8988T (cell line): ENCODE measurements around the gene IREB2.

Experiments used
- DNase-seq: peaks from one replicate; pipeline ENCODE4 v3.0.0; 2011

Gene IREB2

GRCh38 chr15:78406016-78406585 lies 31.9 kb upstream of the IREB2 start:
- no peak for DNase-seq

DNA sequence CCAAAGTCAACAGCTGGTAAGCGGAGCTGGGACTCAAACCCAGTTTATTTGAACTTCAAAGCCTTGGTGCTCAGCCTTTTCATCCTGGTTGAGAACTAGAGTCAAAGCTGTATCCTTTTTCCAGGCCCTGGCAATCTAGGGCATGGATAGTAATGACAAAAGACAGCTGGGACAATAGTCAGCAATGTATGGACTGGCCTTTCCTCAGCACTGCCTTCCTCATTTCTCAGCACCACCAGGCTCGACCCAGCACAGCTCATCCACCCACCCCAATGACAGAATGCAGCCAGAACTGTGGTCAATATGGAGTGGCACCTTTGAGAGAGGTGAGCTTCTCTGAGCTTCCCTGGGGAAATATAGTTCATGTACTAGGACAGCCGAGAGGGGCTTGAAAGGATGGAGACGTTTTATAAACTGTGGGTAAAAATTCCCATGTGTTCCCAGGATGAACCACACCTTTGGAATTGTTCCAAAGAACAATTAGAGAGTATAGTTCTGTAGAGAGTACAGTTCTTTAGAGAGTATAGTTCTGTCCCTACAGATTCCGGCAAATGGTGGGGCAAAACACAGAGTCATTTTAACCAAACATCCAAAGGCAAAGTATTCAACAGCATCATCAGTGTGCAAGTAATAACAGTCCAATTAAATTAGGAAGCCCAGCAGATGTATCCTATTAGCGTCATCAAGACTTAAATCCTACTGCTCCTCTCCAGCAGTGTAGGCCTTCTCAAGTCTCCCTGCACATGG lies 30.2 kb upstream of the IREB2 start:
- no peak for DNase-seq

- no peak for DNase-seq
Measured at GRCh38 chr15:78408355-78408640, 29.7 kb upstream of the IREB2 start.

DNA sequence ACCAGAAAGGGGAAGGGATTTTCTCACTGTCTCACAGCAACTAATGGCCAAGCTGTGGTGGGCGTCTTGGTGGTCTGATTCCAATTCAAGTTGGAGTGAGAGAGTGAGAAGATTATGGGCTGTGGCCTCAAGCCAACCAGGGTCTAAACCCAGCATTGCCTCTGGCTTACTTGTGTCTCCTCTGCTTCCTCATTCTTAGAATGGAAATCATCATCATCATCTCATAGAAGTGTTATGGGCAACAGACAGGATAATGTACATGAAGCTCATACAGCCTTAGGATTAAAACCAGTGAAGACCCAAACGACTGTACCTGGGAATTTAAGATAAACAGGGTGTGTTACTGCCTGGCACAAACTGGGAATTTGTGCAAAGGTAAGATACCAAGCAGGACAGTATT lies 29.1 kb upstream of the IREB2 start:
- DNase-seq, result no peak

- DNase-seq, result no peak
Measured at GRCh38 chr15:78411061-78411460, 27.0 kb upstream of the IREB2 start.

DNA sequence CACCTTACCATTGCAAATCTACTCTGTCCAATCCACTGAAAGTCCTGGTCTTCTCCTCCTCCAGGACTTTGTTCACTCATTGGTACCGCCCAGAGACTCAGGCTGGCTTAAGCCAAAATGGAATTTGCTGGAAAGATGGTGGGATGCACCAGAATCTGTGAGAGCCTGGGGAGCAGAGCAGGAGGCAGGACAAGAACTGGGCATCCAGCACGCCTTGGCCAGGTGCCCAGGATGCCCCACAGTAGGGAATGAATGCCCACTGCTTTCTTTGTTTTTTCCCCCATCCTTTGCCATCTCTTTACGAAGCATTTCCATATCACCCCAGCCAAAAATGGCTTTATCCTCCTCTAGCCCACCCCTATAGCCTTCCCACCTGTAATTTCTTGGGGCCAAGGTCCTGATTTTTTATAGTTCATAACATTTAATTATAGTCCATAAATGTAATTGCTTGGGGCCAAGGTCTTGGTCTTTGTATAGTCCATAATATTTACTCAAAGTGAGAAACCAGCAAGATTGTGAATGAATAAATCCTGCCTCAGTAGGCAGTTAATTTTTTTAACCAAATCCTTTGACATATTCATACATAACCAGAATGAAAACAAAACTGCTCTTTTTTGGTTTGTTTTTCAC lies 23.3 kb upstream of the IREB2 start:
- no peak for DNase-seq

- no peak for DNase-seq
Measured at GRCh38 chr15:78415284-78415683, 22.7 kb upstream of the IREB2 start.

DNA sequence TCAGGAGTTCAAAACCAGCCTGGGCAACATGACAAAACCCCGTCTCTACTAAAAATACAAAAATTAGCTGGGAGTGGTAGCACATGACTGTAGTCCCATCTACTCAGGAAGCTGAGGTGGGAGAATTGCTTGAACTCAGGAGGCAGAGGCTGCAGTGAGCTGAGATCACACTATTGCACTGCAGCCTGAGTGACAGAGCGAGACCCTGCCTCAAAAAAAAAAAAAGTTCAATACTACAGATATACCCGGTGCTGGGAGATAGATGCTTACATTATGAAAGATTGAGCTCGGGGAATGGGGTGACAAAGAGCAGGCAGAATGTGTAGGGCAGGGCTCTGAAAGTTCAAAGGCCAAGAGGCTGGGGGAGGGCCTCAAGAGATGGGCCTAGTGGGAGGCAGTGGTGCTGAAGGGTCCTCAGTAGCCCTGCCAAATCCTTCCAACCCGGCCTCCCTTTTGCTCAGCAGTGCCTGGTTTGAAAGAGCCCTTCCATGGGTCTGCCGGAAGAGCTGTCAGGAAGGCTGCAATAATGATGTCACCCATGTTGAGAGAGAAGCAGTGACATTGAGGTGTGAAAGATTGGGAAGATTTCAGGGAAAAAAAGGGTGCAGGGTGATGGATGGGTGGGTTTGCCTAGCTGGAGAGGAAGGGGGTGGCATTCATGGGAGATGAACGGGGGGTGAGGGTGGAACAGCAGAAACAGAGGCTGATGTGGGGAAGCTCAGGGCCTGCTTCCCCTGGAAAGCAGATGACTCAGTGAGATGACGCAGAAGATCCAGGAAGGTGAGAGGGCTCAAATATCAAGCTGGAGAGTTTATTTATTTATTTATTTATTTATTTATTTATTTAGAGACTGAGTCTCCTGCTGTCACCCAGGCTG lies 20.0 kb upstream of the IREB2 start:
- DNase-seq, result no peak

GRCh38 chr15:78418686-78419085 lies 19.3 kb upstream of the IREB2 start:
- no peak for DNase-seq

- DNase-seq, result no peak
Measured at GRCh38 chr15:78419367-78419766, 18.6 kb upstream of the IREB2 start.

DNA sequence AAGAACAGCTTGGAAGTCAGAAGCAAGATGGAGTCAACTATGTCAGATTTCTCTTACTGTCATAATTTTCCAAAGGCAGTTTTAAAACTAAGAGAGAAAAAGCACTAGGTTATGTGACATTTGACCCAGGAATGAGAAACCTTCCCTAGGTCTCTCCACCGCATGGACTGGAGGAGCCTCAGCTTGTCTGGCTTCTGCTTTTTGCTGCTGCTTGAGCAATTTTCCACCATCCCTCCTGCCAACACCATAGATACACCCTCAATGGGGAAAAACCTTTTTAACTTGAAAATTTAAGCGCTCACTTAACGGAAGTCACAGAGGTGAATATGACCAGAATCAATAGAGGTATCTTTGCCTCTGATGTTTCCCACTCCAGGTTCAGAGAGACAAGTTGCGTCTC lies 17.8 kb upstream of the IREB2 start:
- DNase-seq, result no peak

DNA sequence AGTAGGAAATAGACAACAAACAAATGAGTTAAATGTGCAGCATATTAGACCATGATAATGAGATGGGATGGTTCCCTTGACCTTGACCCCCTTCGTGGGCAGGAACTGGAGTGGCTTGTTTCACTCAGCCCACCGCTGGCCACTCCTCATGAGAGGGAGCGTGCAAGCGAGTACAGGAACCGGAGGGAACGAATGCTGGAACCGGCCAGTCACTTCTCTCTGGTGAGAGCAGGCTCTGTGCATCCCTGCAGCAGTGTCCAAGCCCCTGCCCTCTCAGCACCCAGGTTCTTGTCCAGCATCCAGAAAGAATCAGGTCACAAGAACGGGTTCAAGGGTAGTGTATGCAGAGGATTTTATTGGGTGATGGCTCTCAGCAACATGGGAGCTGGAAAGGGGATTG lies 17.2 kb upstream of the IREB2 start:
- no peak for DNase-seq

DNA sequence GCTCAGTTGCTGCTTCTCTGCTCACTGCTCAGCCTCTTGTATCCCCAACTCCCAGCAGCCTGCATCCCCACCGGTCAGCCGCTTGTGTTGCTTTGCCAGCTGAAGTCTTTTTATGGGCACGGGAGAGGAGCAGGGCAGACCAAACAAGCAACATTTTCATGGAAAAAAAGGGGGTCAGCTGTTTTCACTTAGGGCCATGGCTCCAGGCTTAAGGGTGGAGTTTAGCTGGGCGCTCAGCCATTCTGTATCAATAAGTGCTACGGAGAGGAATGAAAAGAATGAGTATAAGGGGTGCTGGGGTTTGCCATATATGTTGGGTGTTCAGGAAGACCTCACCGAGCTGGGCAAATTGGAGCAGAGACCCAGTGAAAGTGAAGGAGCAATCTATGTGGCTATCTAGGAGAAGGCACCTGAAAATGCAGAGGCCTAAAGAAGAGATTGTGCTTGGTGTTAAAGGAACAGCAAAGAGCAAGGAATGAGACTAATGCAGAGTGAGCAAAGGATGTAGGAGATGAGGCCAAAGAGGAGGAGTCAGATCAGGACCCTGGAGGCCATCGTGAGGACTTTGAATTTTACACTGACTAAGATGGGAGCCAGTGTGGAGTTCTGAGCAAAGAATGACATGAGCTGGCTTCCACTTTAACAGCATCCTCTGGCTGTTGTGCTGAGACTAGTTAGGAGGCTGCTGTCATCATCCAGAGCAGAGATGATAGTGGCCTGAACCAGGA lies 16.6 kb upstream of the IREB2 start:
- DNase-seq, result no peak

DNA sequence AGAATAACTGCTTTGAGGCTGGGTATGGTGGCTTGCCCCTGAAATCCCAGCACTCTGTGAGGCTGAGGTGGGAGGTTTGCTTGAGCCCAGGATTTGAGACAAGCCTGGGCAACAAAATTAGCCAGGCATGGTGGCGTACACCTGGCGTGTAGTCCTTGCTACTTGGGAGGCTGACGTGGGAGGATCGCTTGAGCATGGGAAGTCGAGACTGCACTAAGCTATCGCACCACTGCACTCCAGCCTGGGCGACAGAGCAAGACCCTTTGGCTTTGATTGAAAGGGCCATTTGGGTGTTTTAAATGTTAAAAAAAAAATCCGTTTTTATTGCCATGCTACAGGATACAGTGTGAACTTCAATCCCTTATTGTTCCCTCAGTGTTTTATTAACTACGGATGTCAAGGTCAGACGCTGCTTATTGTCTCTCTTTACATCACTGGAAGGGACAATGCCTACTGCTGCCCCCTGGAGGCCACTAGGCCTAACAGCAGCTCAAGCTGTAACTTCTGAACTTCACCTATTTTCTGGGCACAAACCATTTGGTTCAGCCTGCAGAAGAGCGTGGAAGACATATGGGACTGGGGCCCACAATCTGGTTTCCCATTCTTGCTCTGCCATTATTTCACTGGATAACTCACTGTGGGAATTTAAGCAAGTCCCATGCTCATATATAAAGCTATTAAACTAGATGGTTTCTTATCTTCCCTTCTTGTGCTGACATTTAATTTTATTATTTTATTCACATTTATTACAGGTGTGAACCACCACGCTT lies 15.3 kb upstream of the IREB2 start:
- DNase-seq, result no peak

- DNase-seq, result no peak
Measured at GRCh38 chr15:78424673-78425072, 13.3 kb upstream of the IREB2 start.

DNA sequence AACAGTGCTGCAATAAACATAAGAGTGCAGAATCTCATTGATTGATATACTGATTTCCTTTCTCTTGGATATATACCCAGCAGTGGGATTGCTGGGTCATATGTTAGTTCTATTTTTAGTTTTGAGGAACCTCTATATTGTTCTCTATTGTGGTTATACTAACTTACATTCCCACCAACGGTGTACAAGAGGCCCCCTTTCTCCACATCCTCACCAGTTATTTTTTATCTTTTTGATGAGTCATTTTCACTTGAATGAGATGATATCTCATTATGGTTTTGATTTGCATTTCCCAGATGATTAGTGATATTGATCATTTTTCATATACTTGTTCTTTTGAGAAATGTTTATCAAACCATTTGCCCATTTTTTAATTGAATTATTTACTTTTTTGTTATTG lies 12.4 kb upstream of the IREB2 start:
- no peak for DNase-seq

DNA sequence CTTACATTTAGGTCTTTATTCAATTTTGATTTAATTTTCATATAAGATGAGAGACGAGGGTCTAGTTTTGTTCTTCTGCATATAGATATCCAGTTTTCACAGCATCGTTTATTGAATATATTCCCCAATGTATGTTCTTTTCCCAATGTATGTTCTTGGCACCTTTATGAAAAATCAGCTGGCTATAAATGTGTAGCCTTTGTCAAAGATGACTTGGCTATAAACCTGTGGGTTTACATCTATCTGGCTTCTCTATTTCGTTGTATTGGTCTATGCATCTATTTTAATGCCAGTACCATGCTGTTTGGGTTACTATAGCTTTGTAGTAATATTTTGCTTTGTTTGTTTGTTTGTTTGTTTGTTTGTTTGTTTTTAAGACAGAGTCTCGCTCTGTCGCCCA lies 11.7 kb upstream of the IREB2 start:
- no peak for DNase-seq

GRCh38 chr15:78427953-78428352 lies 10.1 kb upstream of the IREB2 start:
- DNase-seq, result no peak

DNA sequence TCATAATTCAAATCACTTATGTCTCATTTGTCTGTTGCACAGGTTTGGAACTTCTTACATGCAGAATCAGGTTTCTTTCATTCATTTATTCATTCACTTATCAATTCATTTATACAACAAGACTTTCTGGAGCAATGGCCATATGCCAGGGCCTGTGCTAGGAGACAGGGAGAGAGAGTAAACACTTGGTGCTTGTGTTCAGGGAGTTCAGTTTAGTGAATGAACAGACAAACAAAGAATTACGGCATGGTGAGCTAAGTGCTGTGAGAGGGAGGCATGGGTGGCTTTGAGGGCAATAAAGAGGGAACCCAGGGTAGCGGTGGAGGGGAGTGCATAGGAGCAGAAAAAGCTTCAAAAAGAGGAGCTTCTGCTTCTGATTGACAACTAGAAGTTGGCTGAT lies 8.5 kb upstream of the IREB2 start:
- DNase-seq, result no peak

- no peak for DNase-seq
Measured at GRCh38 chr15:78431955-78432354, 6.1 kb upstream of the IREB2 start.

DNA sequence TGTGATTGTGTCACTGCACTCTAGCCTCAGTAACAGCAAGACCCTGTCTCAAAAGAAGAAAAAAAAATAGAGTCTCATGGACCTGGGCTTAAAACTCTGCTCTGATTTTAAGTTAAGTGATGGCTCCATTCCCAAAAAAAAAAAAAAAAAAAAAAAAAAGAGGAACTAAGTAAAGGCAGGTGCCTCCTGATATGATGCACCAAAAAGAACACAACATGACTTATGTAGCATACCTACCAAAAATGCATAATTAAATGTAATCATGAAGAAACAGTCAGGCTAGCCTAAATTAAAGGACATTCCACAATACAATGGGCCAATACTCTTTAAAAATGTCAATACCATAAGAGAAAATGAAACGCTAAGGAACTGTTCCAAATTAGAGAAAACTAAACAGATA lies 5.4 kb upstream of the IREB2 start:
- no peak for DNase-seq

DNA sequence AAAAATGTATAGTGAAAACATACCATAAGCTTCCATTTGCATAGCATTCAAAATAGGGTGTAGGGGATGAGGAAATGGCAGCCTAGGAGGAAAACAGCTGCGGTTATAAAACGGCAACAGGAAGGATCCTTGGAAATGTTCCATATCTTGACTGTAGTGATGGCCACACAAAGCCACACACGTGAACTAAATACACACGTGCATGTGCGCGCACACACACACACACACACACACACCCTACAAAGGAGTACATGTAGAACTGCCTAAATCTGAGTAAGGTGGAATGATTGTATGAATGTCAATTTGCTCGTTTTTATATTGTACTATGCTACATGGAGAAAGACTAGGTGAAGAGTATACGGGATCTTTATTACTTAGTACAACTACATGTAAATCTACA lies 3.9 kb upstream of the IREB2 start:
- no peak for DNase-seq
